IPS DF 4.7 (cell line): ENCODE results near the gene RNF144B.
"Not testable (repeated sequence)": the region's sequence is repeated elsewhere in the genome, so short reads cannot be mapped to it uniquely, and the experiment has no call there.

ENCODE experiments used
- DNase-seq: peaks from one replicate; pipeline ENCODE4 v3.0.0-alpha.2; 2013; ENCODE audit warnings: low spot score; ENCODE audit errors: extremely low read depth

RNF144B gene

DNA sequence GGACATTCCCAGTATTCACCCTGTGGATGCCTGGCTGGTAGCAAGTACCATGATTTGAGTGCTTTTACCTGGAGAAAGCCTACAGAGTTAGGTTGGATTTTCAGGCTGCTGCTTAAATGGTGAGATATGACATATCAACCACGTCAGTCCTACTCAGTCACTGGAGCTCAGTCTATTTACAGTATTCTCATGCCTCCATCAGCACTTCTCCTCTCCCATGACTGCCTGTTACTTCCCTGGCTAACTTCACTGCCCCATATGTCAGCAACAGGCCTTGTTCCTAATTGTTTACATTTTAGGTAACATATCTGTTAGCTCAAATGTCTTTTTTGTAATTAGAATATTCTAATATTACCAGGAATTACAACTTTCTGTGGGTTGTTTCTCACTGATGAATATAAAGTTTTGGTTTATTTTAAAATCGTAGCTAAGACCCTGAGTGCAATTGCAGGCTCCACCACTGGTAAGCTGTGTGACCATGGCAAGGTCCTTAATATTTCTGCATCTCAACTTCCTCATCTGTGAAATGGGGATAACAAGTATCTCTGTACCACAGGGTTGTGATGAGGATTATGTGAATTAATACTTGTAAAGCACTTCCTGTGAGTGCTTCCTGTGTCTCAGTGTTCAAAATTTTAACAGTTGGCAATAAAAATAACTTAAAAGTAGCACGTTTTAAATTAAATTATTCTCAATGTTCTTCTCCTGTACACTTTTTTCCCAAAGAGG is 54.3 kb downstream of the RNF144B start:
- DNase-seq, result no peak

DNA sequence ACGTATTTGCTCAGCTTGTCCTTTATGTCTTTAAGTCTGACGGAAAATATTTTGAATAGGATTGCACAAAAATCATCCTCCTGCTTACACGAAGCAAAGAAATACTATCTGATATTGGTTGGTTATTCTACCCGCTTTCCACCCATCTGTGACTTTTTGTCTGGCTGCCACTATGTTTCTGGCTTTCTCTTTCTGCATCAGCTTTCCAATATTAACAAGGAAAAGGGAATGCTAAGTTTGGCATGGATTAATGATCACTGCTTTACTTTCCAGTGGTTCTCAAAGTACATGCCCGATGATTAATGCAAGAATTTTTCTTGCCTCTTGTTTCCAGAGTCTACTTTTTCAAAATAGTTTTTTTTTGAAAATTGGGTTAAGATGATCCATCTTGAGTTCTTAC is 57.0 kb downstream of the RNF144B start:
- no peak for DNase-seq

DNA sequence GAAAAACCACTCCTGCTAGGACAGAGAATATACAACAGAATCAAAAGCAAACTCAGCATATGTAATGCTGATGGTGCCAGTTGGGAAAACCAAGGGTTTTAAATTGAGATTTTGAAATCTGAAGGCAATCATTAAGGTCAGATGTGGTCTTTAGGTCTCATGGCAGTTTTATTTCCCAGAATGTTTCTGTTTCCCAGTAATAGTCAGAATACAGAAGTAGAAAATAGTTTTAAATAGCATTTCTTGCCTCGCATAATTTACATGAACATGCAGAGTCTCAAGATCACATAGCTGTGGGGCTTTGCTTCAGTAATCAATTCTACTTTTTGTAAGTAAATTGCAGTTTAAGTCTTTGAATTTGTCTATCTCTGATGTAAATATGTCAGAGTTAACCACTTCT is 58.1 kb downstream of the RNF144B start:
- DNase-seq, result no peak

DNA sequence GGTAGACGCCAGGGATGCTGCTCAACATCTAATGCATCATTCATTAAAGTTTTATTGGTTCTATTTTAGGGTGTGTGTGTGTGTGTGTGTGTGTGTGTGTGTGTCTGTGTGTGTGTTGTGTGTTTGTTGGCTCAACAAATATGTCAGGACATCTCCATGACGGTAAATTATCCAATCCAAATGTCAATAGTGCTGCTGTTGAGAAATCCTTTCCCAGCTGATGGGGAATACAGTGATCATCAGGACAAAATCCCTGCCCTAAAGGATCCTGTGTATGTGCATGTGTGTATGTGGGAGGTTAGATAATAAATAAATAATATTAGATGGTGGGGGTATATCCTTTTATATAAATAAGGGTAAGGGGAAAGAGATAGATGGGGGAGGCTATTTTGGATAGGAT is 59.6 kb downstream of the RNF144B start:
- DNase-seq, result no peak

DNA sequence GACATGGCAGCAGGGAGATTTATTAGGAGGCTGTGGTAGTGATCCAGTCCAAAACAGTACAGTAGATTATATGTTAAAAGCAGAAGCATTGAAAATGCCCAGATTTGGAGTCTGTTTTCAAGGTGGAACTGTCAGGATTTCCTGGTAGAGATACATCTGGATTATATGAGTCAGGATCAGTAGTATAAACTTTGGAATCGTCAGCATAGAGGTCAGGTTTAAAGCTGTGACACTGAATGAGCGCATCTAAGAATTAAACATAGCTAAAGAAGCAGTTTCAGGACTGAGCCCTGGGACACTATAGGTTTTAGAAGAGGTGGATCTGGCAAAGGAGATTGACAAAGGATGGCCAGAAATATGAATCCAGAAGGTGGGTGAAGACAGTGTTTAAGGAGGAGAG is 60.4 kb downstream of the RNF144B start:
- DNase-seq, result no peak

DNA sequence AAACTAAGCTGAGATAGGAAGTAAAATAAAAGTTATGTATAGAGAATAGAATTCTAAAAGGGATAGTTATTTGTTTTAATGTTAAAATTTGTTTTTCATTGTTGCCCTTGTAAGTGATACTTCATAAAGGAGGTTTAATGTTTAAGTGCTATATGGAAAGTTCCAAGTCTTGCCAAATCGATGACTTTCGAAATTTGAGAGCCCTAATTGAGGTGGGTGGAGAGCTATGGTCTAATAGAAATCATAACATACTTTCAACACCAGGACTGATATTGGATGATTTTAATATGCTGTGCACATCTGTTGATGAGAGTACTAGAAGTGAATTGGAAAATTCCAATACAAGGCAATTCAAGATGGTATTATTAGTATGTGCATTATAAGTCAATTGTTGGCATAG is 64.6 kb downstream of the RNF144B start:
- no peak for DNase-seq

DNA sequence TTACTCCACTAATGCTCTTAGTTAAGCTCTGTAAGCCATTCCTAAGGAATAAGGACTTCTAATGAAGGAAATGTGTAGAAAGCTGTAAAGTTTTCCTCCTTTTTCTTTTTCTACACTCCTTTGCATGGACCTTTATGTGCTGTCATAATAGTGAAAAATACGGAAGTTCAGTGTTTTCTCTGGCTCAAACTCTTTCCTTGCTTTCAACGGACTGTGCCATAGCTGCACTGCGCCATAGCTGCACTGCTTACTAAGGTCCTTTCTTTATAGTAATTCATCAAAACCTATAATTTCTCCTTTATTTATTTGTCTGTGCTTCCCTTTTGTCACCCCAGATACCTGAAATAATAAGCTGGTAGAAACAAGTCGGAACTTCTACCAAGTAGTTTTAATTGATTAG is 67.3 kb downstream of the RNF144B start:
- no peak for DNase-seq

DNA sequence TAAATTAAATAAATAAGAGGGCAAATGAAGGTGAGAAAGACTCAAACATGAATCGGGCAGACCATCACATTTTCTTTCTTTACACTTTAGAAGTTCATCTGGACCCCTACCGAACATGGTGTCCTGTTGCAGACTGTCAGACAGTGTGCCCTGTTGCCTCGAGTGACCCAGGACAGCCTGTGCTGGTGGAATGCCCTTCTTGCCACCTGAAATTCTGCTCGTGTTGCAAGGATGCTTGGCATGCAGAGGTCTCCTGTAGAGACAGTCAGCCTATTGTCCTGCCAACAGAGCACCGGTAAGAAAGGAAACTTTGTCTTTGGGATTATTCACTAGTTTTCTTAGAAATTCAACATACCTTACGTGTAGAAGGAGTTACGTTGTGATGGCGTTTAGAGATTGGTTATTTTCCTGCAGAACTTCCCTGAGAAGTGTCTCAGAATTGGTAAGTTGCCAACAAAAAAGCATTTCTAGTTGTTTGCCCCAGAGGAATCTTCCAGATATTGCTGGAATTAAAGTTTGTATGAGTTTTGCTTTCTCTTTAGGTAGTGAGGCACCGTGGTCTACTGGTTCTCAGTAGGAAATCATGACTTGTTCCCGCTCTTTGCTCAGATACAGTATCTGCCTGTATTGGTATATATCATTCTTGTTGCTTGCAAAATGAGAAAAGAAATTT is 70.1 kb downstream of the RNF144B start:
- DNase-seq, result no peak

DNA sequence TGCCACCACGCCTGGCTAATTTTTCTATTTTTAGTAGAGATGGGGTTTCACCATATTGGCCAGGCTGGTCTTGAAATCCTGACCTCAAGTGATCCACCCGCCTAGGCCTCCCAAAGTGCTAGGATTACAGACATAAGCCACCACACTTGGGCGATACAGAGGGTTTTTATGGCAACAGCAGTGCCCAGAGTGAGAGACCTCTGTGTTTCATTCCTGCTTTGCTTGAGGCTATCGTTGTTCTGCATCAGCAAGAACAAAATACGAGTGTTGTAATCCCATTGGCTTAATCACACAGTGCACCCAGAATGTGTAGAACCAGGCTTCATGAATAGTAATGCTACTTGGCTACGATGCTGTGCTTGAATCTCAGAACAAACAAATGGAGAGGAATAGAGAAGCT is 70.9 kb downstream of the RNF144B start:
- not testable (repeated sequence) for DNase-seq

DNA sequence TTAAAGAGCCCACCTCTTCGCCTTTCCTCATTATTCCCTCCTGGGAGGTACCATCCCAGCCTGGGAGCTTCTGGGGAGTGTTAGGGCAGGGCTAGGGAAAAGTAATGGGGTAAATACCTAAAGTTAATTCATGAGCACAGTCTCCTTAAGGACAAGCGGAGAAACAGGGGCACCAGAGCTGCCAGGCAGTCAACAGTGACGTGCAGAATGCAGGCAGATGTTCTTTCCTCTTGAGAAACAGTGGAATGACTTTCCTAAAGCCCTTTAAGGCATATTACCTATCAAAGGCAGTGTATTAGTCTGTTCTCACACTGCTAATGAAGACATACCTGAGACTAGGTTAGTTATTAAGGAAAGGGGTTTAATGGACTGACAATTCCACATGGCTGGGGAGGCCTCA is 76.3 kb downstream of the RNF144B start:
- DNase-seq, result no peak

DNA sequence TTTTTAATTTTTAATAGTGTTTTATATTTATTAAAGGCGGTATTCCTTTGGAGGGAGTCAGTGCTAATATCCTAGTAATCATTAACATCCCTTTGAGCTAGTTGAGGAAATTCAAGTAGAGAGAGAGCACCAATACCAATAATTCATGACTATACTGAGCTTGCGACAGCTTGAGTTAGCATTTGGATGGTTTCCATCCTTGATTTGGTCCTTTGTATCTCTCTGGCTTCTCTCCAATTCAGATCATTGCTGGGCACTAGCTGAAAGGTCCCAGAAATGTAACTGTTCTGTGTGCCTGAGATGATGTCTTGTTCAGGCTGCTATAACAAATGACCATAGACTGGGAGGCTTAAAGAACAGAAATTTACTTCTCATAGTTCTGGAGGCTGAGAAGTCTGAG is 77.0 kb downstream of the RNF144B start:
- DNase-seq, result no peak

DNA sequence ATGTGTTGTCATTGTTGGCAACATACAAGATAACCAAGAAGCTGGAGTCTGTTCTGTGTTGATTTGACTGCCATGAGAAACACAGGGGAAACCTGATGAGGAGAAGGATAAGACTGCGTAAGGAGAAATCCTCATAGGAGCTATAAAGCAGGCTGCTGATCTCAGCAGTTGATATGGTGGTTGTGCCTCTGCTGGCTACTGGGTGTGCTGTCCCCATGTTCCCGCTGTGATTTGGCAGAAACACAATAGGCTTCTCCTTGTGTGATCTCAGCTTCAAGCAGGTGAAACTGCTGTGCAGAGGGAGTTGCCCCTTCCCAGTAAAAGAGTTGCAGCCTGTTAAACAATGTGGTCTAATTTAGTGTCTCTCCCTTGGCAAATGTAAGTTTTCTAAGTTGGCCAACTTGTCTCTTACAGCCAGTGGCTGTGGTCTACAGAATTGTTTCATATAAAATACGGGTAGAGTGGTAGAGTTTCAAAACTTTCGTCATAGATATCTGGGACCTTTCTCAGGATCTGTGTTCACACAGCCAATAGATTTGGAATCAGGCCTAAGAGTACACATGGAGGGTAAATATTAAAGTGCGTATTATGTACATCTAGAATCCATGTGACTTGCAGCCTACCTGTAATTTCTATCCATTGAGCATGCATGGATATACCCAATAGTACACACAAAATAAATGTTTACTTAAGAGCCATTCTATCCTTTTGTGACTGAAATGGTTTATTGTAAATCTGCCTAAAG is 78.4 kb downstream of the RNF144B start:
- DNase-seq, result no peak

DNA sequence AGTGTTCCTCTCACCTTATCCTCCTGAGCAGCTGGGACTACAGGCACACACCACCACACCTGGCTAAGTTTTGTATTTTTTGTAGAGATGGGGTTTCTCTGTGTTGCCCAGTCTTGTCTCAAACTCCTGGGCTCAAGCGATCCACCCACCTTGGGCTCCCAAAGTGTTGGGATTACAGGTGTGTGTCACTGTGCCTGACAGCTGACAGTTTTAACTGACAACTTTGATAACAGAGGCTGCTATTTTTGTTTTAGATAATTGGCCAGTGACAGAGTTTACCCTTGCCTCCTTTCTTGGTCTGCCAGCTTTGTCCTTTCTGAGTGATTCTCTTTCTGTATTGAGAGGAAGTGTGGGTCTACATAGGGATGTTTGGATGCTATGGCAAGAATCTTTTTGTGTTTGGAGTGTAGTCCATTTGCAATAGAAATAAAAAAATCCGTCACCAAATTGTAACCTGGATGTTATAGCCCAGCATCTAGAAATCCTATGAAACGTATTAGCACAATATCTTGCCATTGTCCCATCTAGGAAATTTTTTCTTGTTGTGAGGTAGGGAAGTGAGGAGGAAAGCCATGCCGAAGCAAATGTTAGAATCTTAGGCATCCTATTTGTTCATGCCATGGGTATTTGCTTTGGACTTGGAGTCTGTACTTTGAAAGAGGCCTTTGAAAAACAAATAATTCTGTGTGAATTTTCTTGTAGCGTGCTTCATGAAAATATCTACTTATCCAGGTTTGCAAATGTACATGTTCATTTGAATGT is 80.8 kb downstream of the RNF144B start:
- DNase-seq, result no peak

DNA sequence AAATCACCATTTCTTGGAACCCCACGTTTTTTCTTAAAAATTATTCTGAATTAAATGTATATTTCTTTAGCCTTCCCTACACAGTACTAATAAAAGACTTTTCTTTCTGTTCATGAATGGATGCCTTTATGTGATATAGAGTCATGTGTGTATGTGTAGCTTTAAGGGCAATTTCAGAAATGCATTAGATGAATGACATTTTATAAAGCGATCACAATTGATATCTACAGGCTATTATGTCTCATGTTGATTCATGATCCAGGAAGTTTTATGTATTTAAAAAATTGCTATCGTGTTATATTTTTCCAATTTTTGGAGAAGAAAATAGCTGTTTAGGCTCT is 81.3 kb downstream of the RNF144B start:
- no peak for DNase-seq

DNA sequence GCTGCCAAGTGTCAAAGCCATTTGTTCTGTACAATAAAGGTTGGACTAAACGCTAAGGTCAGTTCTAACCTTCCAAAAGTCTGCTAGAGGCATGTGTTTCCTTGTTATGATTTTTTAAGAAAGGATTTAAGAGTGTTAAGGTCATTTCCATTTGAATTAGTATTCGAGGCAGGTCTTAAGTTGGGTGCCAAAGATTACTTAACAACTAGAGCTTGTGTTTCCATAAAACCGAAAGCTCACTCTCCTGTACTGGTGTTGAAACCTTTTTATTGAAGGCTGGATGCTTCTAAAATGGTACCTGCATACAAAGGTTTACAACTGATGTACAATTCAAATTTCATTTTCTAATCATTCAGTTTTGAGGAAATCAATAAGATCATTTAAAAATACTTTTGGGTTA is 82.4 kb downstream of the RNF144B start:
- no peak for DNase-seq

DNA sequence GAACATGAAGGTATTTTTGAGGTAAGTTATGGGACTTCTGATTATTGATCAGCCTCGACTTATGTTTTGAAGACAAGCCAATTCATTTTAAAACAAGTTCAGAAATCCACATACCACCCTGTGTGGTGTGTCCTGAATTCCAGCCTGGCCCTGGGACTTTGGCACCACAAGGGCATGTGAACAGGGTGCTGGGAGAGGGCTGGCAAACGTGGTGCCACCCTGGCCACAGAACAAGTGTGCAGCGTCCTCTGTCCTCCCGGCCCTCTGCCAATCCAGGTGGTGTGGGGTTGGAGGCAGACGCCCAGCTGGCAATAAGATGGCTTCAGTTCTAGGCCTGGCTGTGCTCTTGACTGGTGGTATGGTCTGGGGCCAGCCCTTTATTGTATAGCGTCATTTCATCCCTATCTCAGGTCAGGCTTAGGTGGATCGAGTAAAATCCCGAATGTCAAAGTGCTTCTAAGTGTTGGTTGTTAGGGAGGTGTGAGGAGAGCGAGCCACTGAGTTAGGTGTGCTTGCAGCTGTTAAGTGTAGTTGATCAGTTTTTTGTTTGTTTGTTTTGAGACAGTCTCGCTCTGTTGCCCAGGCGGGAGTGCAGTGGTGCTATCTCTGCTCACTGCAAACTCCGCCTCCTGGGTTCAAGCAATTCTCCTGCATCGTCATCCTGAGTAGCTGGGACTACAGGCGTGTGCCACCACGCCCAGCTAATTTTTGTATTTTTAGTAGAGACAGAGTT is 84.2 kb downstream of the RNF144B start:
- no peak for DNase-seq

DNA sequence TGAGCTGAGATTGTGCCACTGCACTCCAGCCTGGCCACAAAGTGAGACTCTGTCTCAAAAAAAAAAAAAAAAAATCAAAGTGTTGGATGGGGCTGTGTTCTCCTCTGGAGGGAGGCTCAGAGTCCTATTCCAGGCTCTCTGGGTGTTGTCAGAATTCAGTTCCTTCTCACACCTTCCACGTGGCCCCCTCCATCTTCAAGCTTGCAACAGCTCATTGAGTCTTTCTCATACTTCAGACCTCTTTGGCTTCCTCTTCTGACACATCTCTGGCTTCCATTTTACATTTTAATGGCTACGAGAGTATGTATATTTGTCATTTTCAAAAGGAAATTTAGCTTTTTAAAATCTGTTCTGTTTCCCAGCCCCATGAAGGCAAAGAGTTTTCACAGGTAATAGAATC is 85.8 kb downstream of the RNF144B start:
- DNase-seq, result no peak

DNA sequence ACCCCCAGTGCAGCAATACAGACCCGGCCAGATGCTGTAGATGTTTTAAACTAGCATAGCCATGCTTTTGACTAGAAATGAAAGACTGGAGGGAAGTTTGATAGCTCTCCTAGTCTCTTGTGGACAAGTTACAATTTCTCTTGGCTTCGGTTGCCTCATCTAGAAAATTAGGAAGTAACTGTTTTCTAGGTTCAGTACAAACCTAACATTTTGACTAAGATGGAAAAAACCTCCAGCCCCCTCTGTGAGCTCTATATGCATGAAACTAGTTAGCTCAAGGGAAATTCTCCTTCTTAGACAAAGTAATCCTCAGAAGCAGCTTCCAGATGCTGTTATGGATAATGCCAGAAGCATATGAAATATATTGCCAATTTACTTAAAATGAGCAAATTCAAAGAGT is 86.6 kb downstream of the RNF144B start:
- DNase-seq, result no peak

DNA sequence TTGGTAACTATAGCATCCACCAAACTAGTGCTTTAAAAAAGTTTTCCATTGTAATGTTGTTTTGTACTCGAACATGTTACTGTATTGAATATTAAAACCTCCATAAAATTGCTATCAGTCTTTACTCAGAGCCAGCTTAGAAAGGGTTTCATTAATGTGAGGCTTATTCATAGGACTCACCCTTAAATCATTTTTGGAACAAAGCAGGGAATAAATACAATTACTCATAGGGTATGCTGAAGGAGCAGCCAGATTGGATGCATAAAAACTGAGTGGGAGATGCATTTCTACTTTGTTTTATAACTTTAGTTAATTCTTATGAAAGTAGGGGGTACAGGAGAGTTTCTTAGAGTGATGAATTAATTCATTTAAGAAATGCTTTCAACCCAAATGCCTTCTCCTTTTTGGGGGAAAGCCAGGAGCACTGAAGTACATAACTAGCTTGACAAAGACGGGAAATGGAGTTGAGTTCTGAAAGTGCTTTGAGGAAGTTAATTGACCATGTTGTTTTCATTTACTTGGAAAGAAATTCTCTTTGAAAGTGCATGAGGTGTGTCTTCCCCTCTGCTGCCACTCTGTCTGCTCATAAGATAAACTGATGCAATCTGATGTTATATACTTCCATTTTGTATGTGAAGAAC is 90.3 kb downstream of the RNF144B start:
- no peak for DNase-seq

DNA sequence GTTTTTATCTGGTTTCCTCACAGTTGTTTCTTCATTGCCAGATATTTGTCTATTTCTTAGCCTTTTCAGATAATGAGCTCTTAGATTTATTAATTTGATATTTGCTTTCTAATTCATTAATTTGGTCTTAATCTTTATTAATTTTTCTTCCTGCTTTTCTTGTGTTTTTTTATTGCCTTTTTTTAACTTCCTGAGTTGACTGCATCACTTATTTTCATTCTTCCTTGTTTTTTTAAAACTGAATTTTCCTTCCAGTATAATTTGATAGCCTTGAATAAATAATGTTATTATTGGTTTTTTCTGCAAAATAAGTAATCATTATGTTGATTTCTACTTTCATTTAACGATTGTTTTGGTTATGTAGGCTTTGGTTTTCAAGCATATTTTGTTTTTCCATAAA is 91.5 kb downstream of the RNF144B start:
- DNase-seq, result no peak

DNA sequence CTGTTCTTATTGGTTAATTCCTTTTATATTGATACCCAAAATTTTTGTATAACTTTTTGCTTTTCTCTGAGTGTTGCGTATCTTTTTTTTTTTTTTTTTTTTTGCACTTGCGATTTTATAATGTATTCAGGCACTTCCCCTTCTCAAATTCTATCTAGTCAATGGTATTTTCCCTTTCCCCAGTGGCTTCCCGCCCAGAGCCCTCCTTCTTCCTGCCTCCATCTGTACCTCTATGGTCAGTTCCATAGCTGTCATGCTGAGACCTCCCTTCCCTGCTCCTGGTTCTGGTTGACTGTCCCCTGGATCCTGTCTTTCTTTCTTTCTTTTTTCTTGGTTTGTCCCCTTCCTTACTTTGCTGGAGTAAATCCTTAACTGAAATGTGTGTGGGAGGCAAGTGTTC is 94.7 kb downstream of the RNF144B start:
- no peak for DNase-seq
